ENCODE results near the gene FNDC7.
"Not testable (repeated sequence)": the region's sequence is repeated elsewhere in the genome, so short reads cannot be mapped to it uniquely, and the experiment has no call there.

The FNDC7 gene

GRCh38 chr1:108665067-108665466 is 47.6 kb upstream of the FNDC7 start:
- Histone ChIP-seq H3K4me3 (replicated peaks; ENCODE audit: insufficient read depth, low read length) (no peak overlapping the region), H3K27ac (replicated peaks) (no peak overlapping the region), H3K27me3 (ENCODE audit: insufficient read depth, poor library complexity, severe bottlenecking) (no peaks in the 10 kb centered on the region)
- TF ChIP-seq POLR2AphosphoS5 (IDR thresholded peaks at IDR 0.05; ENCODE audit: low read depth) (no peak), GABPA (IDR thresholded peaks at IDR 0.05; ENCODE audit: low read depth) (no peak), SPI1 (IDR thresholded peaks at IDR 0.05; ENCODE audit: borderline replicate concordance, low read depth) (no peak), CTCF (IDR thresholded peaks at IDR 0.05; ENCODE audit: insufficient read depth, low read length) (no peak)
- no peak for DNase-seq (ENCODE audit: low read depth in 1 of 2, low spot score in 1 of 2)

GRCh38 chr1:108665771-108666170 is 46.9 kb upstream of the FNDC7 start:
- Histone ChIP-seq H3K27me3 (ENCODE audit: insufficient read depth, poor library complexity, severe bottlenecking) (no peaks in the 10 kb centered on the region), H3K27ac (replicated peaks) (no peak overlapping the region), H3K4me3 (replicated peaks; ENCODE audit: insufficient read depth, low read length) (no peak overlapping the region)
- no peak for DNase-seq (ENCODE audit: low read depth in 1 of 2, low spot score in 1 of 2)
- TF ChIP-seq, protein P1, sequence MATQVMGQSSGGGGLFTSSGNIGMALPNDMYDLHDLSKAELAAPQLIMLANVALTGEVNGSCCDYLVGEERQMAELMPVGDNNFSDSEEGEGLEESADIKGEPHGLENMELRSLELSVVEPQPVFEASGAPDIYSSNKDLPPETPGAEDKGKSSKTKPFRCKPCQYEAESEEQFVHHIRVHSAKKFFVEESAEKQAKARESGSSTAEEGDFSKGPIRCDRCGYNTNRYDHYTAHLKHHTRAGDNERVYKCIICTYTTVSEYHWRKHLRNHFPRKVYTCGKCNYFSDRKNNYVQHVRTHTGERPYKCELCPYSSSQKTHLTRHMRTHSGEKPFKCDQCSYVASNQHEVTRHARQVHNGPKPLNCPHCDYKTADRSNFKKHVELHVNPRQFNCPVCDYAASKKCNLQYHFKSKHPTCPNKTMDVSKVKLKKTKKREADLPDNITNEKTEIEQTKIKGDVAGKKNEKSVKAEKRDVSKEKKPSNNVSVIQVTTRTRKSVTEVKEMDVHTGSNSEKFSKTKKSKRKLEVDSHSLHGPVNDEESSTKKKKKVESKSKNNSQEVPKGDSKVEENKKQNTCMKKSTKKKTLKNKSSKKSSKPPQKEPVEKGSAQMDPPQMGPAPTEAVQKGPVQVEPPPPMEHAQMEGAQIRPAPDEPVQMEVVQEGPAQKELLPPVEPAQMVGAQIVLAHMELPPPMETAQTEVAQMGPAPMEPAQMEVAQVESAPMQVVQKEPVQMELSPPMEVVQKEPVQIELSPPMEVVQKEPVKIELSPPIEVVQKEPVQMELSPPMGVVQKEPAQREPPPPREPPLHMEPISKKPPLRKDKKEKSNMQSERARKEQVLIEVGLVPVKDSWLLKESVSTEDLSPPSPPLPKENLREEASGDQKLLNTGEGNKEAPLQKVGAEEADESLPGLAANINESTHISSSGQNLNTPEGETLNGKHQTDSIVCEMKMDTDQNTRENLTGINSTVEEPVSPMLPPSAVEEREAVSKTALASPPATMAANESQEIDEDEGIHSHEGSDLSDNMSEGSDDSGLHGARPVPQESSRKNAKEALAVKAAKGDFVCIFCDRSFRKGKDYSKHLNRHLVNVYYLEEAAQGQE (IDR thresholded peaks at IDR 0.05; ENCODE audit: insufficient replicate concordance, low read depth): no peak
- TF ChIP-seq CTCF (IDR thresholded peaks at IDR 0.05; ENCODE audit: insufficient read depth, low read length) (no peak), POLR2AphosphoS5 (IDR thresholded peaks at IDR 0.05; ENCODE audit: low read depth) (no peak)

DNA sequence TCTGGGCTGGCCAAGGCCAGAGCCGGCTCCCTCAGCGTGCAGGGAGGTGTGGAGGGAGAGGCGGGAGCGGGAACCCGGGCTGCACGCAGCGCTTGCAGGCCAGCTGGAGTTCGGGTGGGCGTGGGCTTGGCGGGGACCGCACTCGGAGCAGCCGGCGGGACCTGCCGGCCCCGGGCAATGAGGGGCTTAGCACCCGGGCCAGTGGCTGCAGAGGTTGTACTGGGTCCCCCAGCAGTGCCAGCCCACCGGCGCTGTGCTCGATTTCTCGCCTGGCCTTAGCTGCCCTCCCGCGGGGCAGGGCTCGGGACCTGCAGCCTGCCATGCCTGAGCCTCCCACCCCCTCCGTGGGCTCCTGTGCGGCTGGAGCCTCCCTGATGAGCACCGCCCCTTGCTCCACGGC is 45.3 kb upstream of the FNDC7 start:
- not testable (repeated sequence) for H3K27me3 ChIP-seq (ENCODE audit: insufficient read depth, poor library complexity, severe bottlenecking); H3K4me3 ChIP-seq (replicated peaks; ENCODE audit: insufficient read depth, low read length); H3K27ac ChIP-seq (replicated peaks); DNase-seq (ENCODE audit: low read depth in 1 of 2, low spot score in 1 of 2)

GRCh38 chr1:108668777-108669176 is 43.9 kb upstream of the FNDC7 start:
- Histone ChIP-seq H3K27ac (replicated peaks) (no peak overlapping the region), H3K27me3 (ENCODE audit: insufficient read depth, poor library complexity, severe bottlenecking) (no peaks in the 10 kb centered on the region), H3K4me3 (replicated peaks; ENCODE audit: insufficient read depth, low read length) (no peak overlapping the region)
- no peak for TF ChIP-seq CTCF (IDR thresholded peaks at IDR 0.05; ENCODE audit: insufficient read depth, low read length)
- TF ChIP-seq POLR2AphosphoS5 (IDR thresholded peaks at IDR 0.05; ENCODE audit: low read depth): no peak
- no peak for TF ChIP-seq GABPA (IDR thresholded peaks at IDR 0.05; ENCODE audit: low read depth)
- no peak for TF ChIP-seq SPI1 (IDR thresholded peaks at IDR 0.05; ENCODE audit: borderline replicate concordance, low read depth)
- TF ChIP-seq, protein P1 (IDR thresholded peaks at IDR 0.05; ENCODE audit: insufficient replicate concordance, low read depth): no peak
- DNase-seq (ENCODE audit: low read depth in 1 of 2, low spot score in 1 of 2): no peak

All from HL-60 (cell line).